Germinal center (tissue), 1 donor: ENCODE results near the gene NHSL1.

ENCODE experiments used
- DNase-seq: peaks from one replicate; pipeline ENCODE4 v3.0.0; 2012; ENCODE audit warnings: mixed read lengths, low spot score

Gene NHSL1

GRCh38 chr6:138493413-138493812 lies 5.9 kb downstream of the NHSL1 start:
- DNase-seq: no peak

- DNase-seq: no peak
Measured at GRCh38 chr6:138492871-138493270, 6.4 kb downstream of the NHSL1 start.

GRCh38 chr6:138492113-138492512 lies 7.2 kb downstream of the NHSL1 start:
- DNase-seq: no peak

- DNase-seq: no peak
Measured at GRCh38 chr6:138491017-138491416, 8.3 kb downstream of the NHSL1 start.

GRCh38 chr6:138489846-138490245 lies 9.4 kb downstream of the NHSL1 start:
- DNase-seq: no peak

- DNase-seq: no peak
Measured at GRCh38 chr6:138487102-138487604, 12.1 kb downstream of the NHSL1 start.

- no peak for DNase-seq
Measured at GRCh38 chr6:138486249-138487101, 12.8 kb downstream of the NHSL1 start.

- no peak for DNase-seq
Measured at GRCh38 chr6:138485586-138486248, 13.6 kb downstream of the NHSL1 start.

GRCh38 chr6:138485005-138485545 lies 14.2 kb downstream of the NHSL1 start:
- no peak for DNase-seq

- no peak for DNase-seq
Measured at GRCh38 chr6:138484018-138484731, 15.1 kb downstream of the NHSL1 start.

- DNase-seq: no peak
Measured at GRCh38 chr6:138482816-138483215, 16.5 kb downstream of the NHSL1 start.

GRCh38 chr6:138480279-138480949 lies 18.9 kb downstream of the NHSL1 start:
- DNase-seq: no peak

GRCh38 chr6:138477913-138478539 lies 21.3 kb downstream of the NHSL1 start:
- DNase-seq: no peak

- no peak for DNase-seq
Measured at GRCh38 chr6:138476116-138476515, 23.2 kb downstream of the NHSL1 start.

GRCh38 chr6:138473144-138473543 lies 26.1 kb downstream of the NHSL1 start:
- DNase-seq: no peak

GRCh38 chr6:138468320-138469015 lies 30.8 kb downstream of the NHSL1 start:
- DNase-seq: no peak

- no peak for DNase-seq
Measured at GRCh38 chr6:138467901-138468300, 31.4 kb downstream of the NHSL1 start.

GRCh38 chr6:138465007-138465645 lies 34.2 kb downstream of the NHSL1 start:
- DNase-seq: no peak

GRCh38 chr6:138464085-138464484 lies 35.2 kb downstream of the NHSL1 start:
- DNase-seq: no peak

GRCh38 chr6:138461647-138462046 lies 37.6 kb downstream of the NHSL1 start:
- no peak for DNase-seq
